Activated effector memory CD4-positive, alpha-beta T cell treated with Interleukin-2 at 50 U/mL for 16 hours (primary cell): Measurements from ENCODE around the gene MRPS34.

Experiments used
- DNase-seq: peaks from one replicate; pipeline ENCODE4 v3.0.0-alpha.2; 2020

The MRPS34 gene

DNA sequence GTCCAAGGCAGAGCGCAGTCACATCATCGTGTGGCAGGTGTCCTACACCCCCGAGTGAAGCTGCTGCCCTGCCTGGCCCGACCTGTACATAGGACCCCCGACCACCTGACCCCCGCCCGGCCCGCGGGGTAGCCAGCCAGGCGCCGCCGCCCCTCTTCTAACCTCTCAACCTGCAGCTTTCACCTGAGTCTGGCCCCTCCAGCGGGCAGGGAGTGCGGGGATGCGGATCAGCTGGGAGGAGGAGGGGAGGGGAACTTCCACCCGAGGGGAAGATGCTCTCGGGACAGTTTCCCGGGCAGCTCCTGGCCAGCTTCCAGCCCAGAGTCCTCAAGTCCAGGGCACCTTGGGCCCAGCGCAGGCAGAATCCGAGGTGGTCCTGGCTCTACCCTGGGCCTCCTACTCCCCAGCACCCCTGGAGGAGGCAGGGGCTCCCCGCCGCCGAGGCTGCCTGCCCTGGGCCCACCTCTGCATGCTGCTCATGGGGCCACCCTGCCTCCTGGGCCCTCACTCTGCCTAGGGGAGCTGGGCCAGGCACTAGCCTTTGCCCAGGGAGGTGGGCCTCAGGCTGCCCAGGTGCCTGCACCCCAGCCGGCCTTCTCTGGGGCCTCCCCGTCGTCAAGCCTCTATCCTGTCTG, 4.0 kb downstream of the MRPS34 start:
- no peak for DNase-seq

DNA sequence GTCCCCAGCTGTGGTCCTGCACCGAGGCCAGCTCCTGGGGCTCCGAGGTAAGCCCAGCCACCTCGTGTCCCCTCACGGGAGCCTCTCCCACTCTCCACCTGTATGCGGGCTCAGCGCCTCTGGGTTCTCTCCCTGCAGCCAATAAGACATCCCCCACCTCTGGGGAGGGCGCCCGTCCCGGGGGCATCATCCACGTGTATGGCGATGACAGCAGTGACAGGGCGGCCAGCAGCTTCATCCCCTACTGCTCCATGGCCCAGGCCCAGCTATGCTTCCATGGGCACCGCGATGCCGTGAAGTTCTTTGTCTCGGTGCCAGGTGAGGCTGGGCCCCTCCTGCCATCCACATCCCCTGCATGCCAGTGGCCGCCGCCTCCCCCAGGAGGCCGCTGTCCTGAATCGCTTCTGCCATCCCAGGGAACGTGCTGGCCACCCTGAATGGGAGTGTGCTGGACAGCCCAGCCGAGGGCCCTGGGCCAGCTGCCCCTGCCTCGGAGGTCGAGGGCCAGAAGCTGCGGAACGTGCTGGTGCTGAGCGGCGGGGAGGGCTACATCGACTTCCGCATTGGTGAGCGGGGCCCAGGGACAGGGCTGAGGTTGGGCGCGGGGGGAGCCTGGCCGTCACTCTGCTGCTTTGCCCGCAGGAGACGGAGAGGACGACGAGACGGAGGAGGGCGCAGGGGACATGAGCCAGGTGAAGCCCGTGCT, 4.7 kb downstream of the MRPS34 start:
- DNase-seq = no peak

DNA sequence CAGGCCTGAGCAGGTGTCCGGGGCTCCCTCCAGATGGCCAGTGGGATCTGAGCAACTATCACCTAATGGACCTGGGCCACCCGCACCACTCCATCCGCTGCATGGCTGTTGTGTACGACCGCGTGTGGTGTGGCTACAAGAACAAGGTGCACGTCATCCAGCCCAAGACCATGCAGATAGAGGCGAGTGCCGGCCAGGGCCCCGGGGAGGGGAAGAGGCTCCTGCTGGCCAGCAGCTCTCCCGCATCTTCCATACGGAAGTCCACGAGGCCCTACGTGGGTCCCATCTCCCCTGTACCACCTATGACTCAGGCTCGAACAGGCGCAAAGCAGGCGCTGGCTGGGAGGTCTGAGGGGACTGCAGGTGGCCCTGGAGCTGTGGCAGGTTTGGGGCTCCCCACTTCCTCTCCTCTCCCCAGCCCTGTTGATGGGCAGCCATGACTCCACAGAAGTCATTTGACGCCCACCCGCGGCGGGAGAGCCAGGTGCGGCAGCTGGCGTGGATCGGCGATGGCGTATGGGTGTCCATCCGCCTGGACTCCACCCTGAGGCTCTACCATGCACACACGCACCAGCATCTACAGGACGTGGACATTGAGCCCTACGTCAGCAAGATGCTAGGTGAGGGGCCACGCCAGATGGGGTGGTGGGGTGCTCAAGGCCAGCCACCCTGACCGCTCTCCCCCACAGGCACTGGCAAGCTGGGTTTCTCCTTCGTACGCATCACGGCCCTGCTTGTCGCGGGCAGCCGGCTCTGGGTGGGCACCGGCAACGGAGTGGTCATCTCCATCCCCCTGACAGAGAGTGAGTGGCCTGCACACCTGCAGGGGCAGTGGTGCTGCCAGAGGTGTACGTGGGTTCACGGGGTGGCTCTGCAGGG, 5.6 kb downstream of the MRPS34 start:
- DNase-seq = no peak

DNA sequence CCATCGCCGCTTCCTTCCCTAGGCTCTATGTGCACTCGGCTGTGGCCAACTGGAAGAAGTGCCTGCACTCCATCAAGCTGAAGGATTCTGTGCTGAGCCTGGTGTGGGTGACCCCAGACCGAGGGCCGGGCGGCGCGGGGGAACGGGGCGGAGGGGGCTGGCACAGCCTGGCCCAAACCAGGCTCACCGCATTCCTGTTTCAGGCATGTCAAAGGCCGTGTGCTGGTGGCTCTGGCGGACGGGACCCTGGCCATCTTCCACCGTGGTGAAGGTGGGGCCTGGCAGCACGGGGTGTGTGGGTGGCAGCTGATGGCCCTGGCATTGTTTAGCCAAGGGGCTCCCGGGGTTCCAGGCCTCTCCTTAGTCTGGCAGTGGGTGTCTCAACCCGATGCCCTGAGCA, 6.2 kb downstream of the MRPS34 start:
- no peak for DNase-seq

GRCh38 chr16:1766231-1766630, 6.7 kb downstream of the MRPS34 start:
- DNase-seq = no peak

DNA sequence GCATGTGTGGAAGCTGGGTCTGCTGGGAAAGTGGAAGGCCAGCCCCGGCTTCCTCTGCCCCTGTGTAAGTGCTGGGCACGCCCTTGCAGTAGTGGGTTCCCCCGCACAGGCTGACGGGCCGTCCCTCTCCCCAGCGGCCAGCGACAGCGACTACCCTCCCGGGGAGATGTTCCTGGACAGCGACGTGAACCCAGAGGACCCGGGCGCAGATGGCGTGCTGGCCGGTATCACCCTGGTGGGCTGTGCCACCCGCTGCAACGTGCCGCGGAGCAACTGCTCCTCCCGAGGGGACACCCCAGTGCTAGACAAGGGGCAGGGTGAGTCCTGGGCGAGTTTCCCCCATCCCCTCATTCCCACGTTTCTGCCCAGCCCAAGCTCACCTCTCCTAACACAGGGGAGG, 7.1 kb downstream of the MRPS34 start:
- DNase-seq = no peak

DNA sequence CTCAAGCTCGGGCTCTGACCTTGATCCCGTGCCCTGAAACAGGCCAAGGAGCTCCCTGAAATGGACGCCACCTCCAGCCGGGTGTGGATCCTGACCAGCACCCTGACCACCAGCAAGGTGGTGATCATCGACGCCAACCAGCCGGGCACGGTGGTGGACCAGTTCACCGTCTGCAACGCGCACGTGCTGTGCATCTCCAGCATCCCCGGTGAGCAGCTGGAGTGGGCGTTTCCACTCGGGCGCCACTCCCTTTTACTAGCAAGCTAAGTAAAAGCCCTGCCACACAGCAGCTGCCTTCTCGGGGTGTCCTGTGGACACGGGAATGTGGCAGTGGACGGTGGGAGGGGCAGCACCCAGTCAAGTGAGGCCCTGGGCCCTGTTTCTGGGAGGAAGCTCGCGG, 8.0 kb downstream of the MRPS34 start:
- no peak for DNase-seq

GRCh38 chr16:1763521-1764511, 9.1 kb downstream of the MRPS34 start:
- DNase-seq = no peak

GRCh38 chr16:1762879-1763520, 9.9 kb downstream of the MRPS34 start:
- no peak for DNase-seq

- DNase-seq = no peak
Measured at GRCh38 chr16:1762196-1762878, 10.6 kb downstream of the MRPS34 start.

DNA sequence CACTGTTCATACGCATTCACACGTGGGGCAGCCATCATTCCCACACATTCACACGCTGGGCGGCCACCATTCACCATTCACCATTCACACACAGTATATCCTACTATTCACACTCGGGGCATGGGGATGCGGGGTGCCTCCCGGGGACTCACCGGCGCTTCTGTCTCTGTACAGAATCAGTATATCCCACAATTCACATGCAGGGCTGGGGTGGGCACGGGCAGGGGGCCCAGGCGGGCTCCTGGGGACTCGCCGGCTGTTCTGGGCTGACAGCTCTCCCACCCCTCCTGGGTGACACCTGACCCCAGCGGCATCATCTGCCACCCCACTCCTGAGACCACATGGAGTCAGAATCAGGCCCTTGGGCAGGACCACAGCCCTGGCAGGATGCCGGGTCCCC, 11.2 kb downstream of the MRPS34 start:
- DNase-seq = no peak

GRCh38 chr16:1760911-1761310, 12.0 kb downstream of the MRPS34 start:
- DNase-seq = no peak

DNA sequence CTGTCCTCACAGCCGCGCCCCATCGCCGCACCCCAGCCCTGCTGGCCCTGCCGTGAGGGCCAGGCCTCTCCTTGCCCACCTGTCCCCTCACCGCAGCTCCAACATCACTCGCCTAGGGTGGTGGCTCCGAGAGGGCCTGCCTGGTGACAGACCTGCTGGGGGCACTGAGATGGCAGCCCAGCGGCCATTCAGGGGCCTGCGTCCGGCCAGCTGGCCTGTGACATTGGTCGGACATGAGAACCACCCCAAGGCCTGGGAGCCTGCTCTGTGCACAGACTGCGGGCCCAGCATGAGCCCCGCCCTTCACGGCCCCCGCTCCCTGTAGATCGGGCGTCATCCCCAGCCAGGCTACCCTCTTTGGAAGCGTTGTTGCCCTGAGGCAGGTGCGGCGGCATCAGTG, 13.4 kb downstream of the MRPS34 start:
- no peak for DNase-seq

DNA sequence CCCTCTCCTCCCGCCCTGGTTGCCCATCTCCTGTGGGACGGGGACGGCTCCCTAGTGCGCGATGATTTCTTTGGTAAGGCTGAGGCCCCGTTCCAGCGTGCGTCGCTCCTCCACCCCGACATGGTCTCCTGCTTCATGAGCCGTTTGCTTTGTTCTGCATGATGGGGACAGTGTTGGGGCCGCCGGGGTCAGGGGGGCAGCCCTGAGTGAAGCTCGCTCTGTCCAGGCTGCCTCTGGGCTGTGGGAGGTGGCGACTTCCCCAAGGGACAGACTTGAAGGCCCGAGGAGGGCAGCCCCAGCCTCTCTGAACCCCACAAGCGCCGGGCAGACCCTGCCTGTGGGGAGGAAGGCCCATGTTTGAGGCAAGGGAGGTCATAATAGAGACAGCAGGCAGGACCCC, 14.0 kb downstream of the MRPS34 start:
- DNase-seq = no peak

- DNase-seq = no peak
Measured at GRCh38 chr16:1757714-1758461, 15.0 kb downstream of the MRPS34 start.

GRCh38 chr16:1754204-1754603, 18.7 kb downstream of the MRPS34 start:
- no peak for DNase-seq

DNA sequence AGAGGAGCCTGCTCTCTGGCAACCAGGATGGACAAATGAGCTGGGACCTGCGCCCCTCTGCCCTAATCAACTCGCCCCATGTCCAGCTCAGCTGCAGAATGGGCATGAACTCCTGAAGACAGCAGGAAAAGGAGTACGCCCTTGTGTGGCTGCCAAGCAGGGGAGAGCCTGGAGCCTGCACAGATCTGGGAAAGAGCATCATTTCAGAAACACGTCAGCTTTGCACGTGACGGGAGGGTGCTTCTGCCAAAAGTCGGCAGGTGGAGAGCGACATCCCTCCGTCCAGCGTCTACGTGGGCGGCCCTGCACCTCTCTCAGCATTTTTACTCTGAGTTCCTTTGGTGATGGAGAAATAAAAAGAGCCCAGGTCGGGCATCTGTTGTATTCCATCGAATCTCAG, 20.1 kb downstream of the MRPS34 start:
- DNase-seq = no peak

DNA sequence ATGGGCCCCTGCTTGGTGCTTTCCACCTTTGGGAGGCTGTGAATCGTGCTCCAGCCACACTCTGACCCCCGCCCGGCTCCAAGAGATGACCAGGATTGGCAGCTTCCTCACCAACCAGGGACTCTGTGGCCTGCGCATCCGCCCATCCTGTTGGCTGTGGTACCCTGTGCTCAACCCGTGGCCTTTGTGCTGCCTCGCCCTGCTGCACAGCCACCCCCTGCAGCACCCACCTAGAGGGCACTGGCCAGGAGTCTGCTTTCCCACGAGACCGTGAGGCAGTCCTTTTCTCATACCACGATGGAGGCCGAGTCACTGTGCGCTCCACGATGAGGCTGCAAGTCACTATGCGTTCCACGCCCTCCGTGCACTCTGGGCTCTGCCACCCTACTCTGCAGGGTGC, 21.0 kb downstream of the MRPS34 start:
- no peak for DNase-seq

DNA sequence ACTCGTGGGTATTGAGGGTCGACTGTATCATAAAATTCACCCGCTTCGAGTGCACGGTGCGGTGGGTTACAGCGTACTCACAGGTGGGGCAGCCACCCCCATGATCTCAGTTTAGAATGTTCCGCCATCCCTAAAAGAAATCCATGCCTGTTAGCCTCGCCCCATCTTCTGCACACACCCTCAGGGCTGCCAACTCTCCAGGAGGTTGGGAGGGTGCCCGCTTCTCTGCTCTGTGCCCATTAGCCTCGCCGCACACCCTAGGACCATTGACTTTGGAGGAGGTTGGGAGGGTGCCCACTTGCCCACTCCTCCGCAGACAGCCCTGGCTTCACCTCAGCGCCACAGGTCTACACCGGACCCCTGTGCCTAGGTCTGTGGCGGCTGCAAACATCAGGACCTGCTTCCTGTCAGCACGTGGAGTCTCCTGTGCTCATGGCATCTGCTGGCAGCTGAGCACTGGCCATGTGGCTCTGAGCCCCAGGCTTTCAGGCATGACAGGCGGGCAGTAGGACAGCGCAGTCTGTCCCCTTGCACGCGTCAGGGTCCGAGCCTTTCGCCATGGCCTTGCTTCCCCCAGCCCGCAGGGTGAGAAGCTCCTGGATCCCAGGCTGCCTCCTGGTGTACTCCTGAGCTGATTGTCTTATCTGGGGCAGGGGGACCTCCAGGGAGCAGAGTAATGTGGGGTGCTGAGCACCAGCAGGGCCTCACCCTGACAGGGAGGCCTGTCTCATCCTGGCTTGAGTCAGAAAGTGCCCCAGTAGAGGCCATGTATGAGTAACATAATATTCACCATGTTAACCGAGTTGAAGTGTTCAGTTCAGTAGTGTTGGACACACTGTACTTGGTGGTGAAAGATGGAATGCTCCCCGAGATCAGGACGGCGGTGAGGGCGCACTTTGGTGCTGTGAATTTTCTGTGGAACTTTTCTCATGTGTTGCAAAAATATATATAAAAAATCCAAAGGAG, 23.5 kb downstream of the MRPS34 start:
- no peak for DNase-seq

- no peak for DNase-seq
Measured at GRCh38 chr16:1747934-1748333, 25.0 kb downstream of the MRPS34 start.
